NT2/D1 (cell line): ENCODE data around the gene LETM1.

Experiments used
- DNase-seq: peaks from one replicate; pipeline ENCODE4 v3.0.0-alpha.2; 2011; ENCODE audit warnings: low read depth, low spot score
- H3K27me3 ChIP-seq: 2 replicates; pipeline ENCODE4 v1.6.0; 2011; ENCODE audit warnings: mild to moderate bottlenecking; ENCODE audit not compliant: insufficient read length, insufficient read depth
- H3K36me3 ChIP-seq: 2 replicates; pipeline ENCODE4 v1.6.1; 2011; ENCODE audit warnings: mild to moderate bottlenecking, low read length, mixed read lengths; ENCODE audit not compliant: insufficient read depth, insufficient read length
- H3K4me1 ChIP-seq: 2 replicates; pipeline ENCODE4 v1.5.1; 2011; ENCODE audit not compliant: insufficient read depth, insufficient read length
- H3K4me3 ChIP-seq: 2 replicates; pipeline ENCODE4 v1.5.1; 2011; ENCODE audit warnings: low read depth; ENCODE audit not compliant: insufficient read length
- H3K9ac ChIP-seq: 2 replicates; pipeline ENCODE4 v1.6.0; 2011; ENCODE audit warnings: low read depth; ENCODE audit not compliant: insufficient read length
- H3K9me3 ChIP-seq: 2 replicates; pipeline ENCODE4 v1.5.1; 2011; ENCODE audit warnings: mild to moderate bottlenecking, low read length; ENCODE audit not compliant: insufficient read depth
- SUZ12 ChIP-seq: IDR thresholded peaks from 2 replicates; pipeline ENCODE4 v1.6.1; 2011; ENCODE audit not compliant: insufficient read length, insufficient read depth; ENCODE audit errors: extremely low read depth
- YY1 ChIP-seq: IDR thresholded peaks from 2 replicates; pipeline ENCODE4 v1.6.1; 2011; ENCODE audit not compliant: insufficient read length, insufficient read depth
- ZNF274 ChIP-seq: IDR thresholded peaks from 2 replicates; pipeline ENCODE4 v1.6.1; 2011; ENCODE audit warnings: mild to moderate bottlenecking, low read depth, low read length

LETM1 gene

DNA sequence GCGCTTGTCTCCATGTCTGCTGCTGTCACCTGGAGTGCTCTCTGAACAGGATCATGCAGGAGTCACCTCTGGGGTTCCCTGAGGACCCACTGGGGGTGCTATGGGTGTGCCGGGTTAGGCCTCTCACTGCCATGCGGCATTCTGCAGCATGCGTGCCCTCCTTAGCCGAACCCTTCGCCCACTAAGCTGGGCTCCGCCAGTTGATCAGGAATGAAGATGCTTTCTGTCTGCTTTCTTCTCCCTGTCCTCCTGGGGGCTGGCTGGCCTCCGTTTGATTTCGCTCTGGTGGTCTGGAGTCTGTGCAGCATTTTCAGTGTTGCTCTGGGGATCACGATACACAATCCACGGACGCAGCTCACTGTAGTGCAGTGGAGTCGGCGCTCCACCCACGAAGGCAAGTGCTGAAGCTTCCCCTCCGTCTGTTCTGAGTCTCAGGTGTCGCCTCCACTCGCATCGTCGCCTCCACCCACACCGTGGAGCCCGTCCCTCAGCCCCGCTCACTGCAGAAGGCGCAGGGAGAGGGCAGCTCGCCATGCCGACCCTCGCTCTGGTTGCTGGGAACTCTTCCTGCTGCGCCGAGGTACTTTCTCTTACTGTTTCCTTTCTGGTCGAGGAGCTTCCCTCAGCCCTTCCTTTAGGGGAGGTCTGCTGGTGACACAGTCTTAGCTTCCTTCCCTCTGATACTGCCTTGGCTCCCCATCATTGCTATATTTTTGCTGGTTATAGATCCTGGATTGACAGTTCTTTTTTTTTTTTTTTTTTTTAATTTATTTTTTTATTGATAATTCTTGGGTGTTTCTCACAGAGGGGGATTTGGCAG, 29.2 kb downstream of the LETM1 start:
- Histone ChIP-seq H3K36me3 (peaks cover 78% of the 10 kb centered on the region), H3K4me3 (no peak overlapping the region), H3K4me1 (no peaks in the 10 kb centered on the region), H3K9ac (peak overlapping the region; percentile 53), H3K27me3 (no peaks in the 10 kb centered on the region), H3K9me3 (peaks cover 12% of the 10 kb centered on the region)
- TF ChIP-seq SUZ12 (no peak), ZNF274 (no peak), YY1 (no peak)
- no peak for DNase-seq

DNA sequence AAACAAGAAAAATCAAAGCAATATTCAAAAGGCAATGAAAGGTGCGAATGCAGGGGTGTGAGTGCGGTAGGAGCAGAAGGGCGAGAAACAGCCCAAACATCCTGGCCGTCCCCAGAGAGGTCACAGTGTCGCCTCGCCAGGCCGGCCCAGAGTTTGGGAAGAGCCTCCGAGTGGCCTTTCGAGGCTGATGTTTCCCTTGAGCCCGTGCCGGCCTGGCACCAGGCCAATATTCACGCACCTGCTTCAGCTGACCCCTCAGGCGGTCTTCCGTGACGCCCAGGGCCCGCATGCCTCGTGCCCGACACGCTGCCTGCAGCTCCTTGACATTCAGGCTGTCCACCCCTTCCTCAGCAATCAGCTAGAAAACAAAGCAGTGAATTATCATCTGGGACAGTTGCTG, 30.6 kb downstream of the LETM1 start:
- peaks cover 12% of the 10 kb centered on the region for H3K9me3 ChIP-seq
- H3K4me1 ChIP-seq: no peaks in the 10 kb centered on the region
- H3K36me3 ChIP-seq: peaks cover 70% of the 10 kb centered on the region
- H3K4me3 ChIP-seq: no peak overlapping the region
- TF ChIP-seq YY1 (no peak), SUZ12 (no peak), ZNF274 (no peak)
- H3K9ac ChIP-seq: no peak overlapping the region
- no peak for DNase-seq
- H3K27me3 ChIP-seq: no peaks in the 10 kb centered on the region

DNA sequence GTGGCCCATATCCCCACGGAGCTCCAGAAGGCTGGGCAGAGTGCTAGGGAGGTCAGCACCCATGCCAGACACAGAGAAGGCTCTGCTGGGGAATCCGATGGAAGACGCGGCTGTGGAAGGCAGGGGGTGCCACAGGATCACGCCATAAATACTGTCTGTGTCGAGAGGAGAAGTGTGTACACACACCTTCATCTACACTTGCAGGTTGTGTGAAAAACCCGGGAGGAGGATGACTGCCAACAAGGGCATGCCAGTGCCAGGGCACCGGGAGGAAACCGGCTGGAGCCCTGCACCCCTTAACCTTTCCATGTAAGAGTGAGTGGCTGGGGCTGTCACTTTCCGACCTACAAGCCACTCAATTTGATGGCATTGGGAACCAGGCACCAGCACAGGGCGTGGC, 31.2 kb downstream of the LETM1 start:
- H3K36me3 ChIP-seq: peaks cover 70% of the 10 kb centered on the region

GRCh38 chr4:1823545-1823932, 32.4 kb downstream of the LETM1 start:
- Histone ChIP-seq H3K9me3 (no peaks in the 10 kb centered on the region), H3K9ac (no peak overlapping the region), H3K36me3 (peaks cover 77% of the 10 kb centered on the region), H3K4me1 (no peaks in the 10 kb centered on the region), H3K27me3 (no peaks in the 10 kb centered on the region), H3K4me3 (no peak overlapping the region)
- TF ChIP-seq SUZ12: no peak
- no peak for TF ChIP-seq ZNF274
- no peak for TF ChIP-seq YY1
- DNase-seq: no peak

More for the DNA sequence above, 31.2 kb downstream of the LETM1 start:
- Histone ChIP-seq H3K9me3 (peaks cover 7% of the 10 kb centered on the region), H3K4me1 (no peaks in the 10 kb centered on the region), H3K27me3 (no peaks in the 10 kb centered on the region), H3K9ac (no peak overlapping the region), H3K4me3 (no peak overlapping the region)
- no peak for DNase-seq
- no peak for TF ChIP-seq YY1
- TF ChIP-seq SUZ12: no peak
- no peak for TF ChIP-seq ZNF274

DNA sequence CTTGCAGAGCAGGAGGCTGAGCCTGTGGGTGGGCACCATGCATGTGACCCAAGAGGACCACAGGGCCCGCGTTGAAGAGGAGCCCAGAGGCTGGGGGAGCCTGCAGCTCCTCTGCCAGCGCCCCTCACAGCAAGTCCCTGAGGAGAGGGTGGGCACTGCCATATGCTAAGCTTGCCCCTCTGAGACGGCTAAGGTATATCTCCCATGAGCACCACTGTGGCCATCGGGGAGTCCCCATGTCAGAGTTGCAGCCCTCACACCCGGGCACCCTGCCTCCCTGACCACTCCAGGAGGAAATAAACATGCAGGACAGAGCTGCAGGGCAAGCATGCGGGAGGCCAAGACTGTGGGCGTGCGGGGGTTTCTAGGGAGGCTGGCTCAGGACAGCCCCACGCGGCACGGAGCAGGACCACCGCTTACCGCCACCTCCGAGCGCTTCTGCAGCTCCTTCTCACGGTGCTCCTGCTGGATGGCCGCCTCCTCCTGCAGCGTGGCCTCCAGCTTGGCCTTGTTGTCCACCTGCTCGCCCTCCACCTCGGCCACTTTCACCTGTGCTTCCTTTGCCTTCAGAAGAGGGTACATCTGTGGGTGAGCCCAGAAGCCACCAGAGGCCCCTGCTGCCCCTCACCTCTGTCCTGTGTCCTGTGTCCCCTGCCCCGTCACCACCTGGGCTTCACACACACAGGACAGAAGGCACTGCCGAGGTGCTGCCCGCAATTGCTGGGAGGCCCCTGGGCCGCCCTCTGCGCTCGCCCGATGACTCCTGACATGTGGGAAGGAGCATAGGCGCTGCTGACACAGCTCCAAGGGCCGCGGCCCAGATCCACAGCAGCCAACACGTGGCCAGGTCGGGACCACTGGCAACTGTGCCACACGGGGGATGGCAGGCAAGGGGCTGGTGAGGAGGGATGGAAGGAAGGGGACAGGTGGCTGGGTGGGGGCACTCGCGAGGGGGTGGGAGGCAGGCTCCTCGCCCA, 33.1 kb downstream of the LETM1 start:
- Histone ChIP-seq H3K4me3 (no peak overlapping the region), H3K27me3 (no peaks in the 10 kb centered on the region), H3K4me1 (no peaks in the 10 kb centered on the region), H3K9ac (no peak overlapping the region), H3K36me3 (peaks cover 81% of the 10 kb centered on the region), H3K9me3 (no peaks in the 10 kb centered on the region)
- TF ChIP-seq YY1 (no peak), ZNF274 (no peak), SUZ12 (no peak)
- no peak for DNase-seq

DNA sequence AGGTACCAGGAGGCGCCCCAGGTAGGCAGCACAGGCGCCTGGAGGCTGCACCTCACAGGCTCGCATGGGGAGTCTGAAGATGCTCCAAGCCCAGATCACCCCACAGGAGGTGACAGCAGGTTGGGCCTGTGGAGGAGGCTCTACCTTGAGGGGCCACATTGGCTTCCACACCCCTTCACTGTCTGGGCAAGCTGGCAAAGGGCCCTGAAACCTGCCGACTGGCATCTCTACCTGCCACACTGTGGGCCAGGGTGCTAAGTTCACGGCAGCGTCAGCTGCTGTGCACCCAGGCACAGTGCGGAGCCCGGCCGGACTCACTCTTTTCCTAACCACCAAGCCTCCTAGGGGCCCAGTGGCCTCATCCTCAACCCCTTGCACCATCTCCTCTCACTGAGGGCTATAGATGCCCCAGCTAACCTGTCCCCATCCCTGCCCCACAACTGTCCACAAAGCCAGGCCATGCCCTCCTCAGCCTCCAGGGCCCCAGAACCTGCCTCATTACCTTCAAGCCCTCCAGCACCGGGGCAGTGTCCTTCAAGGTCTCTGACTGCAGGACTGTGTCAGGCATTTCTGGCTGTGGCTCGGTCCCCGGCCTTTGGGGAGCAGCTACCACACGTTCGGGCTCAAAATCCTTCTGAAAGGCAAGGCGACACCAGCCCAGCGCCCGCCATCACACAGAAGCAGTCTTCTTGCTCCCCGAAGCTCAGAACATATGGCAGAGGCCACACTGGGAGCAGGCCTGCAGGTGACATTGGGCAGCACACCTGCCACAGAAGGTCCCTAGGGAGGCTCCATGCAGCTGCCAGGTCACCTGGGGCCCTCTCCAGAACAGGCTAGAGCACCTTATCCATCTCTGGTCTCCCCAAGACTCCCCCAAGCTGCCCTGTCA, 34.0 kb downstream of the LETM1 start:
- Histone ChIP-seq H3K4me3 (no peak overlapping the region), H3K9ac (no peak overlapping the region), H3K4me1 (no peaks in the 10 kb centered on the region), H3K9me3 (no peaks in the 10 kb centered on the region), H3K27me3 (no peaks in the 10 kb centered on the region), H3K36me3 (peaks cover 89% of the 10 kb centered on the region)
- DNase-seq: no peak
- TF ChIP-seq SUZ12 (no peak), YY1 (no peak), ZNF274 (no peak)
